BLaER1 treated with 17β-estradiol and CSF1 and Interleukin-3, amounts not matched to agents 10 nM and 100 nM (cell line): ENCODE measurements around the gene CYP2W1.

Experiments
- H3K27ac ChIP-seq, 11 experiments: shearing (Covaris generic); formaldehyde crosslinking; 2 replicates each; pipeline ENCODE4 v1.8.1; 2022
- H3K27me3 ChIP-seq, 11 experiments: shearing (Covaris generic); formaldehyde crosslinking; 2 replicates each; pipeline ENCODE4 v1.8.1; 2022
- H3K36me3 ChIP-seq, 11 experiments: shearing (Covaris generic); formaldehyde crosslinking; 2 replicates each; pipeline ENCODE4 v1.8.1; 2022
- H3K4me1 ChIP-seq, 10 experiments: shearing (Covaris generic); formaldehyde crosslinking; 2 replicates each; pipeline ENCODE4 v1.8.1; 2022
- H3K4me2 ChIP-seq, 11 experiments: shearing (Covaris generic); formaldehyde crosslinking; 2 replicates each; pipeline ENCODE4 v1.8.1; 2022
- H3K4me3 ChIP-seq, 10 experiments: shearing (Covaris generic); formaldehyde crosslinking; 2 replicates each; pipeline ENCODE4 v1.8.1; 2022
- H3K9ac ChIP-seq, 11 experiments: shearing (Covaris generic); formaldehyde crosslinking; 2 replicates each; pipeline ENCODE4 v1.8.1; 2022
- H3K9me3 ChIP-seq, 11 experiments: shearing (Covaris generic); formaldehyde crosslinking; replicated peaks in 1 of 11; 2 replicates each; pipeline ENCODE4 v1.8.1; 2022
- H4K20me1 ChIP-seq, 11 experiments: shearing (Covaris generic); formaldehyde crosslinking; 2 replicates each; pipeline ENCODE4 v1.8.1; 2022
- Cebpa-rat ChIP-seq, 11 experiments: shearing (Covaris generic); IDR thresholded peaks; 2 replicates each; pipeline ENCODE4 v1.8.1; 2022

The CYP2W1 gene

GRCh38 chr7:978416-979091, 4.4 kb upstream of the CYP2W1 start:
- H4K20me1 ChIP-seq, result peaks cover 3 to 17% (median 15%) of the 10 kb centered on the region in 11 experiments; a peak in 19 of 22 replicates
- peak overlapping the region in 3 of 11 experiments; percentile 1 to 95 (median 71); a peak in 5 of 22 replicates for H3K27ac ChIP-seq
- H3K9ac ChIP-seq, result peak overlapping the region in 1 of 11 experiments; percentile 55; a peak in 2 of 22 replicates
- no peak overlapping the region for H3K4me3 ChIP-seq
- H3K4me1 ChIP-seq, result peaks cover 32 to 90% (median 86%) of the 10 kb centered on the region in 10 experiments
- TF ChIP-seq Cebpa-rat (IDR thresholded peaks at IDR 0.05), result no peak
- H3K36me3 ChIP-seq, result peaks cover 0 to 5% (median 2%) of the 10 kb centered on the region in 11 experiments; a peak in 11 of 22 replicates
- peak overlapping the region in 8 of 11 experiments; percentile 63 to 94 (median 78); a peak in 14 of 22 replicates for H3K4me2 ChIP-seq
- H3K9me3 ChIP-seq, result no peaks in the 10 kb centered on the region
- H3K27me3 ChIP-seq, result peaks cover 0 to 7% (median 0%) of the 10 kb centered on the region in 11 experiments; a peak in 1 of 22 replicates

- Histone ChIP-seq H4K20me1 (peaks cover 0 to 11% (median 9%) of the 10 kb centered on the region in 11 experiments; a peak in 19 of 22 replicates), H3K4me2 (peak overlapping the region in 7 of 11 experiments; percentile 56 to 94 (median 79); a peak in 11 of 22 replicates), H3K36me3 (no peaks in the 10 kb centered on the region), H3K27ac (peak overlapping the region in 4 of 11 experiments; percentile 1 to 95 (median 64); a peak in 6 of 22 replicates), H3K4me3 (no peak overlapping the region), H3K27me3 (peaks cover 0 to 7% (median 0%) of the 10 kb centered on the region in 11 experiments; a peak in 1 of 22 replicates), H3K9me3 (no peaks in the 10 kb centered on the region), H3K4me1 (peaks cover 27 to 90% (median 86%) of the 10 kb centered on the region in 10 experiments), H3K9ac (peak overlapping the region in 2 of 11 experiments; percentile 13 to 24; a peak in 1 of 22 replicates)
- TF ChIP-seq Cebpa-rat (IDR thresholded peaks at IDR 0.05), result no peak
Observed at GRCh38 chr7:979151-979550, 3.8 kb upstream of the CYP2W1 start.

- peaks cover 0 to 7% (median 0%) of the 10 kb centered on the region in 11 experiments; a peak in 1 of 22 replicates for H3K27me3 ChIP-seq
- peak overlapping the region; percentile 32 to 94 (median 79); a peak in 21 of 22 replicates for H3K4me2 ChIP-seq
- peaks cover 27 to 96% (median 94%) of the 10 kb centered on the region in 10 experiments for H3K4me1 ChIP-seq
- H3K4me3 ChIP-seq, result no peak overlapping the region
- H3K27ac ChIP-seq, result peak overlapping the region in 8 of 11 experiments; percentile 10 to 95 (median 52); a peak in 15 of 22 replicates
- no peak for TF ChIP-seq Cebpa-rat (IDR thresholded peaks at IDR 0.05)
- H3K9ac ChIP-seq, result peak overlapping the region in 5 of 11 experiments; percentile 13 to 60 (median 23); a peak in 5 of 22 replicates
- peaks cover 0 to 2% (median under 1%) of the 10 kb centered on the region in 11 experiments; a peak in 4 of 22 replicates for H4K20me1 ChIP-seq
- H3K36me3 ChIP-seq, result no peaks in the 10 kb centered on the region
- no peaks in the 10 kb centered on the region for H3K9me3 ChIP-seq
Observed at GRCh38 chr7:979886-980571, 3.0 kb upstream of the CYP2W1 start.

GRCh38 chr7:981793-982510, 1.0 kb upstream of the CYP2W1 start:
- peaks cover 0 to 15% (median 0%) of the 10 kb centered on the region in 11 experiments; a peak in 3 of 22 replicates for H3K27me3 ChIP-seq
- H3K36me3 ChIP-seq, result no peaks in the 10 kb centered on the region
- peak overlapping the region in 9 of 11 experiments; percentile 16 to 70 (median 48); a peak in 16 of 22 replicates for H3K9ac ChIP-seq
- peaks cover 30 to 100% (median 99%) of the 10 kb centered on the region in 10 experiments; a peak in 19 of 20 replicates for H3K4me1 ChIP-seq
- H3K9me3 ChIP-seq, result no peaks in the 10 kb centered on the region
- H3K4me3 ChIP-seq, result no peak overlapping the region
- H3K4me2 ChIP-seq, result peak overlapping the region; percentile 10 to 94 (median 66); a peak in 20 of 22 replicates
- H3K27ac ChIP-seq, result peak overlapping the region in 7 of 11 experiments; percentile 51 to 95 (median 65); a peak in 13 of 22 replicates
- peaks cover 0 to 4% (median 0%) of the 10 kb centered on the region in 11 experiments; a peak in 1 of 22 replicates for H4K20me1 ChIP-seq
- no peak for TF ChIP-seq Cebpa-rat (IDR thresholded peaks at IDR 0.05)

- H3K4me1 ChIP-seq, result peaks cover 36 to 100% (median 99%) of the 10 kb centered on the region in 10 experiments; a peak in 19 of 20 replicates
- peak overlapping the region; percentile 10 to 94 (median 66); a peak in 20 of 22 replicates for H3K4me2 ChIP-seq
- peaks cover 0 to 21% (median 0%) of the 10 kb centered on the region in 11 experiments; a peak in 4 of 22 replicates for H3K27me3 ChIP-seq
- H3K4me3 ChIP-seq, result no peak overlapping the region
- no peaks in the 10 kb centered on the region for H3K36me3 ChIP-seq
- no peak for TF ChIP-seq Cebpa-rat (IDR thresholded peaks at IDR 0.05)
- H3K27ac ChIP-seq, result peak overlapping the region in 7 of 11 experiments; percentile 51 to 95 (median 65); a peak in 13 of 22 replicates
- H4K20me1 ChIP-seq, result peaks cover 0 to 4% (median 0%) of the 10 kb centered on the region in 11 experiments; a peak in 1 of 22 replicates
- no peaks in the 10 kb centered on the region for H3K9me3 ChIP-seq
- peak overlapping the region in 9 of 11 experiments; percentile 16 to 70 (median 48); a peak in 16 of 22 replicates for H3K9ac ChIP-seq
Observed at GRCh38 chr7:982511-983003, 424 bp upstream of the CYP2W1 start.

GRCh38 chr7:983616-984071, 663 bp downstream of the CYP2W1 start:
- H3K27ac ChIP-seq, result peak overlapping the region in 8 of 11 experiments; percentile 37 to 71 (median 57); a peak in 13 of 22 replicates
- H3K27me3 ChIP-seq, result peaks cover 0 to 24% (median 0%) of the 10 kb centered on the region in 11 experiments; a peak in 4 of 22 replicates
- peaks cover 47 to 100% (median 99%) of the 10 kb centered on the region in 10 experiments for H3K4me1 ChIP-seq
- peaks cover 0 to 4% (median 0%) of the 10 kb centered on the region in 11 experiments; a peak in 1 of 22 replicates for H4K20me1 ChIP-seq
- peak overlapping the region in 7 of 11 experiments; percentile 11 to 70 (median 60); a peak in 8 of 22 replicates for H3K9ac ChIP-seq
- peak overlapping the region in 9 of 11 experiments; percentile 18 to 94 (median 75); a peak in 17 of 22 replicates for H3K4me2 ChIP-seq
- no peak overlapping the region for H3K4me3 ChIP-seq
- no peaks in the 10 kb centered on the region for H3K36me3 ChIP-seq
- no peak for TF ChIP-seq Cebpa-rat (IDR thresholded peaks at IDR 0.05)
- H3K9me3 ChIP-seq, result no peaks in the 10 kb centered on the region

GRCh38 chr7:984361-985126, 1.6 kb downstream of the CYP2W1 start:
- Histone ChIP-seq H3K9me3 (no peaks in the 10 kb centered on the region), H3K9ac (peak overlapping the region in 4 of 11 experiments; percentile 32 to 60 (median 38); a peak in 4 of 22 replicates), H3K4me2 (peak overlapping the region in 9 of 11 experiments; percentile 53 to 94 (median 75); a peak in 17 of 22 replicates), H4K20me1 (peaks cover 0 to 4% (median 0%) of the 10 kb centered on the region in 11 experiments; a peak in 1 of 22 replicates), H3K36me3 (no peaks in the 10 kb centered on the region), H3K4me1 (peaks cover 47 to 100% (median 95%) of the 10 kb centered on the region in 10 experiments), H3K27ac (peak overlapping the region in 5 of 11 experiments; percentile 25 to 69 (median 51); a peak in 6 of 22 replicates), H3K27me3 (peaks cover 0 to 24% (median 0%) of the 10 kb centered on the region in 11 experiments; a peak in 4 of 22 replicates), H3K4me3 (no peak overlapping the region)
- no peak for TF ChIP-seq Cebpa-rat (IDR thresholded peaks at IDR 0.05)
